K562 (cell line): ENCODE results near the gene EPHB4. TPM values are rescaled to one million over a fixed set of nuclear protein-coding genes. Genes with fewer than 3 reads are reported as not detected.

Source experiments
- ATAC-seq: fragments of 200-7000 bp; cut with Tn5 transposase; 3 replicates; pipeline ENCODE4 v1.9.1; 2020; ENCODE audit warnings: moderate library complexity
- BruUV-seq: library from RNA; stranded (reverse); fragments of 400-500 nt; replicated peaks from 2 replicates; lab custom pipeline; 2021; lab: Mats Ljungman, UMichigan
- CTCF ChIA-PET: fragments of 300-600 bp; formaldehyde crosslinking; extraction: SDS; loops from one replicate; lab custom pipeline; 2021; ENCODE audit warnings: low intra/inter-chr PET ratio; lab: Yijun Ruan, JAX
- POLR2A ChIA-PET: fragments of 300-600, 350-650 bp; sonication (Branson Sonifier 250); formaldehyde crosslinking; extraction: SDS; loops from one replicate; lab custom pipeline; 2021; ENCODE audit warnings: antibody characterized with exemption, inconsistent platforms; lab: Yijun Ruan, JAX
- DNase-seq, 4 experiments: peaks; one replicate each; pipeline versions ENCODE4 v3.0.0 to v3.0.0-alpha.2; 2011 to 2018; ENCODE audit warnings: low spot score in 3 of 4, mixed read lengths in 3 of 4; ENCODE audit errors: extremely low read depth in 1 of 4
- FAIRE-seq: peaks from 2 replicates; lab custom pipeline; 2011; peaks lifted over from hg19 to GRCh38; lab: Jason Lieb, UNC
- H2AFZ ChIP-seq: 2 replicates; pipeline ENCODE4 v1.6.0; 2011; ENCODE audit warnings: low read depth, low read length, control low read depth, inconsistent platforms
- H3K27ac ChIP-seq: fragments of 200-600 bp; 3 replicates; pipeline ENCODE4 v1.8.0; 2011; ENCODE audit warnings: low read depth, mild to moderate bottlenecking, control low read depth, inconsistent platforms, low read length, moderate library complexity, mixed read lengths; ENCODE audit errors: extremely low read depth
- H3K27me3 ChIP-seq, 2 experiments: fragments of 300-600 bp in 1 of 2; 2 replicates in 1 of 2; 3 replicates in 1 of 2; pipeline versions ENCODE4 v1.6.0 to v1.8.0; 2011; ENCODE audit warnings: inconsistent platforms in 2 of 2, low read length in 2 of 2, mild to moderate bottlenecking in 1 of 2, mixed read lengths in 1 of 2, moderate library complexity in 1 of 2; ENCODE audit not compliant: control insufficient read depth in 2 of 2, insufficient read depth in 2 of 2
- H3K36me3 ChIP-seq: fragments of 300-600 bp; 3 replicates; pipeline ENCODE4 v1.8.0; 2011; ENCODE audit warnings: mild to moderate bottlenecking, low read length, inconsistent platforms; ENCODE audit not compliant: control insufficient read depth, insufficient read depth
- H3K4me1 ChIP-seq, 2 experiments: fragments of 200-600 bp in 1 of 2; replicated peaks in 1 of 2; 2 replicates in 1 of 2; 3 replicates in 1 of 2; pipeline versions ENCODE4 v1.5.1 to v1.8.0; 2011; ENCODE audit warnings: inconsistent platforms in 2 of 2, low read length in 2 of 2, mild to moderate bottlenecking in 1 of 2, mixed read lengths in 1 of 2, moderate library complexity in 1 of 2; ENCODE audit not compliant: control insufficient read depth in 2 of 2, insufficient read depth in 2 of 2
- H3K4me2 ChIP-seq: 2 replicates; pipeline ENCODE4 v1.6.1; 2011; ENCODE audit warnings: low read length, control low read depth, inconsistent platforms, mixed read lengths; ENCODE audit not compliant: insufficient read depth
- H3K4me3 ChIP-seq: fragments of 200-600 bp; sonication (generic), shearing (Covaris generic); 2 replicates; pipeline ENCODE4 v1.5.1; 2016; ENCODE audit warnings: control low read depth, inconsistent platforms
- H3K79me2 ChIP-seq: fragments of 200-600 bp; 3 replicates; pipeline ENCODE4 v1.8.0; 2011; ENCODE audit warnings: low read length, inconsistent platforms; ENCODE audit not compliant: control insufficient read depth, insufficient read depth
- H3K9ac ChIP-seq, 2 experiments: 2 replicates each; pipeline versions ENCODE4 v1.6.0 to v1.6.1; 2011; ENCODE audit warnings: low read depth in 2 of 2, low read length in 2 of 2, control low read depth in 1 of 2, inconsistent platforms in 1 of 2, mild to moderate bottlenecking in 1 of 2, mixed read lengths in 1 of 2; ENCODE audit not compliant: insufficient read depth in 1 of 2
- H3K9me1 ChIP-seq: one replicate; pipeline ENCODE4 v1.6.0; 2011; ENCODE audit warnings: inconsistent platforms, mild to moderate bottlenecking, low read length, moderate library complexity; ENCODE audit not compliant: control insufficient read depth, insufficient read depth
- H3K9me3 ChIP-seq: replicated peaks from 2 replicates; pipeline ENCODE4 v1.5.1; 2011; ENCODE audit warnings: low read depth, low read length, inconsistent platforms; ENCODE audit not compliant: control insufficient read depth, insufficient read depth
- H4K20me1 ChIP-seq: replicated peaks from 2 replicates; pipeline ENCODE4 v1.6.1; 2011; ENCODE audit warnings: low read length, inconsistent platforms, mixed read lengths; ENCODE audit not compliant: control insufficient read depth, insufficient read depth
- ARID1B ChIP-seq: fragments of 450-650 bp; IDR thresholded peaks from 2 replicates; pipeline ENCODE4 v1.6.1; 2016; ENCODE audit warnings: antibody characterized with exemption, mild to moderate bottlenecking, inconsistent platforms
- BHLHE40 ChIP-seq: IDR thresholded peaks from 2 replicates; pipeline ENCODE4 v1.6.1; 2011; ENCODE audit warnings: low read length, improper control_type of control experiment
- HNRNPH1 ChIP-seq: fragments of 200-400 bp; formaldehyde crosslinking; optimal IDR thresholded peaks from 2 replicates; pipeline ENCODE3; 2017; ENCODE audit warnings: low read depth, mild to moderate bottlenecking, low read length, moderate library complexity
- HNRNPL ChIP-seq: fragments of 200-400 bp; formaldehyde crosslinking; IDR thresholded peaks from 2 replicates; pipeline ENCODE4 v1.6.1; 2017; ENCODE audit warnings: low read depth, mild to moderate bottlenecking, low read length
- KLF10 ChIP-seq: fragments of 250-450 bp; sonication (Bioruptor Pico); IDR thresholded peaks from 2 replicates; pipeline ENCODE4 v1.6.1; 2021; ENCODE audit warnings: matching md5 sums
- ZBTB7A ChIP-seq: IDR thresholded peaks from 2 replicates; pipeline ENCODE4 v1.6.1; 2011; ENCODE audit warnings: low read depth, mild to moderate bottlenecking, low read length, moderate library complexity, borderline replicate concordance; ENCODE audit not compliant: control insufficient read depth
- ZNF79 ChIP-seq: fragments of 250-450 bp; sonication (Bioruptor Pico); IDR thresholded peaks from 2 replicates; pipeline ENCODE4 v1.4.0; 2020; ENCODE audit warnings: low read depth, mild to moderate bottlenecking, moderate library complexity
- WGBS: fragments of 100-300 bp; shearing (Covaris generic); methylation state at CpG from one replicate; pipeline ENCODE4 v1.1.6; 2016; ENCODE audit warnings: low coverage, mixed read lengths; ENCODE audit not compliant: insufficient coverage; ENCODE audit errors: missing lambda C conversion rate; 5-methylcytosine and 5-hydroxymethylcytosine counted together
- in situ Hi-C: fragments of 300-500 bp; cut with MboI; formaldehyde crosslinking; loops from 4 replicates; pipeline ENCODE4 v1.15.0; 2018; ENCODE audit warnings: inconsistent platforms, mixed read lengths
- intact Hi-C: fragments of 100-400 bp; cut with micrococcal nuclease; formaldehyde crosslinking; loops from 2 replicates; pipeline ENCODE4 v1.14.2; 2022
- polyA plus RNA-seq, 8 experiments: library from polyadenylated mRNA; depleted of rRNA in 4 of 8; stranded (reverse) in 5 of 8; unstranded in 3 of 8; fragments of >200 nt; fragmentation: Nextera tagmentation in 2 of 8; fragmentation: Illumina TruSeq in 1 of 8; extraction: Ambion mirVana in 2 of 8; extraction: Trizol in 1 of 8; gene quantifications; 2 replicates each; pipeline versions ENCODE4 v1.2.1 to v1.2.3, GENCODE V29; 2011 to 2014; ENCODE audit warnings: inconsistent platforms in 1 of 8, missing spikeins in 1 of 8
- total RNA-seq, 7 experiments: library from RNA; depleted of rRNA in 6 of 7; stranded (reverse); fragments of >200 nt in 6 of 7; fragmentation: Illumina TruSeq in 2 of 7; extraction: Trizol in 2 of 7; gene quantifications; 2 replicates each; pipeline versions ENCODE4 v1.2.1 to v1.2.3, GENCODE V29; 2011 to 2021; ENCODE audit warnings: low replicate concordance in 1 of 7
- TF ChIP-seq, protein P1 (sequence below), 2 experiments: IDR thresholded peaks; 2 replicates each; pipeline ENCODE4 v1.6.1; 2011; ENCODE audit warnings: borderline replicate concordance in 1 of 2, control low read depth in 1 of 2, low read depth in 1 of 2, low read length in 1 of 2, mild to moderate bottlenecking in 1 of 2, mixed read lengths in 1 of 2, moderate library complexity in 1 of 2; ENCODE audit not compliant: insufficient read depth in 1 of 2, insufficient read length in 1 of 2, poor library complexity in 1 of 2, severe bottlenecking in 1 of 2; ENCODE audit errors: extremely low read depth in 1 of 2
- TF ChIP-seq, protein P2 (sequence below), 3 experiments: IDR thresholded peaks in 2 of 3; conservative IDR thresholded peaks in 1 of 3; 2 replicates each; pipeline ENCODE4 v1.5.1; 2011 to 2012; ENCODE audit warnings: low read length in 3 of 3, mild to moderate bottlenecking in 3 of 3, control low read depth in 2 of 3, improper control_type of control experiment in 1 of 3, inconsistent platforms in 1 of 3, low read depth in 1 of 3, mixed read lengths in 1 of 3, moderate library complexity in 1 of 3; ENCODE audit not compliant: insufficient read depth in 2 of 3
- TF ChIP-seq, protein P3 (sequence below): fragments of 450-650 bp; IDR thresholded peaks from 2 replicates; pipeline ENCODE4 v1.6.1; 2014; ENCODE audit warnings: low read depth, mild to moderate bottlenecking, moderate library complexity, borderline replicate concordance

The EPHB4 gene
- total and polyA plus RNA-seq, 9 of the 15 experiments (the other 6 are each of a cell fraction or from before 2014, with no cell fraction given): 1.2 to 82.1 (median 37.9) TPM

DNA sequence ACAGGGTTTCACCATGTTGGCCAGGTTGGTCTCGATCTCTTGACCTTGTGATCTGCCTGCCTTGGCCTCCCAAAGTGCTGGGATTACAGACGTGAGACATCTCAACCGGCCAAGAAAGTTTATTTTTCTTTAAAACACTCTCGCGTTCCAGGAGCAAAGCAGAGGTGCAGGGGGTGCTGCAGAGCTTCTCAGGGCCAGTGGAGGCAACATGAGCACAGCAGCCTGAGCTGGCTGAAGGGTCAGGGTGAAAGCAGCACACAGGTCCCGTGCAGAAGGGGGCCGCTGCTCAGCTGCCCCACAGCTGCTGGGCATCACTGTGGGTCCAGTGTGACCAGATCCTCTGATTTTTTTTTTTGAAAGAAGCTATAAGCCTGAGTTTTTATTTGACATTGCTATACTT, 46.1 kb downstream of the EPHB4 start:
- 29% methylated on average over 7 of the region's 7 CpGs for WGBS
- no peak for FAIRE-seq
- ATAC-seq: peak; percentile 80
- peaks cover 2% of the 10 kb centered on the region for H3K9me3 ChIP-seq
- TF ChIP-seq ZNF79 (CRISPR knock-in tag): no peak
- TF ChIP-seq, protein P1, sequence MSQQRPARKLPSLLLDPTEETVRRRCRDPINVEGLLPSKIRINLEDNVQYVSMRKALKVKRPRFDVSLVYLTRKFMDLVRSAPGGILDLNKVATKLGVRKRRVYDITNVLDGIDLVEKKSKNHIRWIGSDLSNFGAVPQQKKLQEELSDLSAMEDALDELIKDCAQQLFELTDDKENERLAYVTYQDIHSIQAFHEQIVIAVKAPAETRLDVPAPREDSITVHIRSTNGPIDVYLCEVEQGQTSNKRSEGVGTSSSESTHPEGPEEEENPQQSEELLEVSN (IDR thresholded peaks at IDR 0.05; ENCODE audit: borderline replicate concordance in 1 of 2, extremely low read depth in 1 of 2, insufficient read depth in 1 of 2, insufficient read length in 1 of 2, low read depth in 1 of 2, low read length in 1 of 2, poor library complexity in 1 of 2, severe bottlenecking in 1 of 2): no peak
- no peak for TF ChIP-seq ARID1B
- TF ChIP-seq, protein P2, sequence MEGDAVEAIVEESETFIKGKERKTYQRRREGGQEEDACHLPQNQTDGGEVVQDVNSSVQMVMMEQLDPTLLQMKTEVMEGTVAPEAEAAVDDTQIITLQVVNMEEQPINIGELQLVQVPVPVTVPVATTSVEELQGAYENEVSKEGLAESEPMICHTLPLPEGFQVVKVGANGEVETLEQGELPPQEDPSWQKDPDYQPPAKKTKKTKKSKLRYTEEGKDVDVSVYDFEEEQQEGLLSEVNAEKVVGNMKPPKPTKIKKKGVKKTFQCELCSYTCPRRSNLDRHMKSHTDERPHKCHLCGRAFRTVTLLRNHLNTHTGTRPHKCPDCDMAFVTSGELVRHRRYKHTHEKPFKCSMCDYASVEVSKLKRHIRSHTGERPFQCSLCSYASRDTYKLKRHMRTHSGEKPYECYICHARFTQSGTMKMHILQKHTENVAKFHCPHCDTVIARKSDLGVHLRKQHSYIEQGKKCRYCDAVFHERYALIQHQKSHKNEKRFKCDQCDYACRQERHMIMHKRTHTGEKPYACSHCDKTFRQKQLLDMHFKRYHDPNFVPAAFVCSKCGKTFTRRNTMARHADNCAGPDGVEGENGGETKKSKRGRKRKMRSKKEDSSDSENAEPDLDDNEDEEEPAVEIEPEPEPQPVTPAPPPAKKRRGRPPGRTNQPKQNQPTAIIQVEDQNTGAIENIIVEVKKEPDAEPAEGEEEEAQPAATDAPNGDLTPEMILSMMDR (IDR thresholded peaks at IDR 0.05 in 2 of 3, conservative IDR thresholded peaks at IDR 0.05 in 1 of 3; ENCODE audit: insufficient read depth in 2 of 3, low read depth in 1 of 3, low read length in 3 of 3): peak; percentile 13 to 23 (median 14); a peak in 2 of 6 replicates
- TF ChIP-seq, protein P3, sequence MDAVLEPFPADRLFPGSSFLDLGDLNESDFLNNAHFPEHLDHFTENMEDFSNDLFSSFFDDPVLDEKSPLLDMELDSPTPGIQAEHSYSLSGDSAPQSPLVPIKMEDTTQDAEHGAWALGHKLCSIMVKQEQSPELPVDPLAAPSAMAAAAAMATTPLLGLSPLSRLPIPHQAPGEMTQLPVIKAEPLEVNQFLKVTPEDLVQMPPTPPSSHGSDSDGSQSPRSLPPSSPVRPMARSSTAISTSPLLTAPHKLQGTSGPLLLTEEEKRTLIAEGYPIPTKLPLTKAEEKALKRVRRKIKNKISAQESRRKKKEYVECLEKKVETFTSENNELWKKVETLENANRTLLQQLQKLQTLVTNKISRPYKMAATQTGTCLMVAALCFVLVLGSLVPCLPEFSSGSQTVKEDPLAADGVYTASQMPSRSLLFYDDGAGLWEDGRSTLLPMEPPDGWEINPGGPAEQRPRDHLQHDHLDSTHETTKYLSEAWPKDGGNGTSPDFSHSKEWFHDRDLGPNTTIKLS: no peak
- no peak for TF ChIP-seq HNRNPL
- no peak for TF ChIP-seq HNRNPH1
- TF ChIP-seq ZBTB7A: no peak
- 0 out of 2 replicates have a peak, but pooled peaks have one; percentile 7 for TF ChIP-seq BHLHE40
- TF ChIP-seq KLF10 (CRISPR knock-in tag): no peak
- BruUV-seq: no TSS peak
- no peak for DNase-seq
- peaks cover 0 to 19% of the 10 kb centered on the region in 2 experiments; a peak in 2 of 5 replicates for H3K4me1 ChIP-seq
- intact Hi-C loops: no loop called here
- POLR2A ChIA-PET: interaction anchor here (0.8 to 1.2 kb wide), 2 partner anchors 20 to 110 kb away, joined by 3 read pairs; no protein-coding TSS in a partner anchor
- no peaks in the 10 kb centered on the region for H3K79me2 ChIP-seq
- CTCF ChIA-PET: no interaction called here
- H3K4me3 ChIP-seq: no peak overlapping the region
- no peaks in the 10 kb centered on the region for H3K9me1 ChIP-seq
- H3K27me3 ChIP-seq: peaks cover 0 to 6% of the 10 kb centered on the region in 2 experiments; a peak in 2 of 5 replicates
- in situ Hi-C loops: no loop called here
- H2AFZ ChIP-seq: no peak overlapping the region
- H3K9ac ChIP-seq: no peak overlapping the region; a peak in 1 of 4 replicates
- H4K20me1 ChIP-seq: no peaks in the 10 kb centered on the region
- no peaks in the 10 kb centered on the region for H3K36me3 ChIP-seq
- H3K4me2 ChIP-seq: no peak overlapping the region
- H3K27ac ChIP-seq: no peak overlapping the region
